Neural progenitor cell (in vitro differentiated cells): ENCODE results near the gene SLX4.

Experiments used
- CTCF ChIP-seq: fragments of 200-600 bp; sonication (generic); IDR thresholded peaks from 2 replicates; pipeline ENCODE4 v1.5.1; 2017; ENCODE audit warnings: antibody characterized with exemption, mild to moderate bottlenecking
- EZH2 ChIP-seq: fragments of 200-600 bp; sonication (generic); IDR thresholded peaks from 2 replicates; pipeline ENCODE4 v1.6.1; 2017; ENCODE audit warnings: antibody characterized with exemption, mild to moderate bottlenecking, moderate library complexity
- EZH2phosphoT487 ChIP-seq: fragments of 200-600 bp; sonication (generic); IDR thresholded peaks from 2 replicates; pipeline ENCODE4 v1.6.1; 2017; ENCODE audit warnings: antibody characterized with exemption

GRCh38 chr16:3575491-3575890 is 35.9 kb downstream of the SLX4 start:
- TF ChIP-seq CTCF (no peak), EZH2 (no peak), EZH2phosphoT487 (no peak)
